Endodermal cell (in vitro differentiated cells): Measurements from ENCODE around the gene PPP2R1A. TPM values are rescaled to one million over a fixed set of nuclear protein-coding genes. Genes with fewer than 3 reads are reported as not detected.

ENCODE experiments used
- DNase-seq: peaks from one replicate; pipeline ENCODE4 v3.0.0-alpha.2; 2017
- H3K27ac ChIP-seq: 2 replicates; pipeline ENCODE4 v1.5.1; 2013; ENCODE audit warnings: mild to moderate bottlenecking, low read depth, low read length, moderate library complexity
- H3K27me3 ChIP-seq: 2 replicates; pipeline ENCODE4 v1.6.1; 2013; ENCODE audit warnings: mild to moderate bottlenecking, low read length, moderate library complexity; ENCODE audit not compliant: insufficient read depth, control insufficient read depth, poor library complexity, severe bottlenecking
- H3K36me3 ChIP-seq: 2 replicates; pipeline ENCODE4 v1.7.0; 2013; ENCODE audit warnings: mild to moderate bottlenecking, low read length, moderate library complexity; ENCODE audit not compliant: control insufficient read depth, insufficient read depth
- H3K4me1 ChIP-seq: one replicate; pipeline ENCODE4 v1.7.0; 2013; ENCODE audit warnings: low read length; ENCODE audit not compliant: control insufficient read depth, insufficient read depth
- H3K4me3 ChIP-seq: 2 replicates; pipeline ENCODE4 v1.5.1; 2013; ENCODE audit warnings: mild to moderate bottlenecking, low read length, moderate library complexity
- H3K9ac ChIP-seq: 2 replicates; pipeline ENCODE4 v1.6.1; 2013; ENCODE audit warnings: mild to moderate bottlenecking, low read length, moderate library complexity; ENCODE audit not compliant: poor library complexity, severe bottlenecking; ENCODE audit errors: extremely low read depth
- H3K9me3 ChIP-seq: 2 replicates; pipeline ENCODE4 v1.6.1; 2013; ENCODE audit warnings: mild to moderate bottlenecking, low read length, moderate library complexity; ENCODE audit not compliant: control insufficient read depth
- H3K27ac Mint-ChIP-seq: 2 replicates; pipeline ENCODE4 v1.8.0; 2020; ENCODE audit warnings: mixed read lengths
- H3K27me3 Mint-ChIP-seq: 2 replicates; pipeline ENCODE4 v1.8.0; 2021; ENCODE audit warnings: mild to moderate bottlenecking, mixed read lengths; ENCODE audit not compliant: insufficient read depth
- H3K36me3 Mint-ChIP-seq: 2 replicates; pipeline ENCODE4 v1.8.0; 2020; ENCODE audit warnings: low read depth, mixed read lengths
- H3K4me1 Mint-ChIP-seq: 2 replicates; pipeline ENCODE4 v1.8.0; 2020; ENCODE audit warnings: mixed read lengths
- H3K4me3 Mint-ChIP-seq: 2 replicates; pipeline ENCODE4 v1.8.0; 2020; ENCODE audit warnings: mild to moderate bottlenecking, moderate library complexity, mixed read lengths
- H3K9me3 Mint-ChIP-seq: 2 replicates; pipeline ENCODE4 v1.8.0; 2020; ENCODE audit warnings: mild to moderate bottlenecking, mixed read lengths
- CTCF ChIP-seq: fragments of 200-600 bp; sonication (generic); conservative IDR thresholded peaks from 2 replicates; pipeline ENCODE4 v1.5.0; 2021; ENCODE audit warnings: antibody characterized with exemption, mild to moderate bottlenecking
- WGBS, 2 experiments: methylation state at CpG; one replicate each; pipeline versions ENCODE4 v1.1.5 to v1.1.7; 2013; ENCODE audit warnings: missing lambda C conversion rate in 2 of 2, mixed read lengths in 1 of 2; ENCODE audit not compliant: insufficient coverage in 1 of 2, insufficient read length in 1 of 2; 5-methylcytosine and 5-hydroxymethylcytosine counted together
- total RNA-seq, 2 donors: library from RNA; stranded (reverse); fragmentation: NEBNext Ultra II Directional in 1 of 2; extraction: Animal tissue kit (Norgen Biotek cat#: 25700) in 1 of 2; gene quantifications; 2 replicates in 1 of 2; 3 replicates in 1 of 2; pipeline ENCODE4 v1.2.1, GENCODE V29; 2021

PPP2R1A gene
- total RNA-seq, 2 donors from 2014 or later: 345 to 348 TPM

- TF ChIP-seq CTCF: no peak
- H3K9ac ChIP-seq: no peak overlapping the region
- Mint-ChIP-seq H3K36me3 (peaks cover 80% of the 10 kb centered on the region), H3K4me3 (no peak overlapping the region), H3K4me1 (no peaks in the 10 kb centered on the region), H3K27ac (peak overlapping the region; percentile 37), H3K27me3 (no peaks in the 10 kb centered on the region), H3K9me3 (no peaks in the 10 kb centered on the region)
- no peak overlapping the region for H3K4me3 ChIP-seq
- no peak overlapping the region for H3K27ac ChIP-seq
- WGBS, 2 experiments: 95 to 100% methylated on average over 5 to 11 of the region's 11 CpGs
- no peaks in the 10 kb centered on the region for H3K27me3 ChIP-seq
- H3K4me1 ChIP-seq: no peaks in the 10 kb centered on the region
- DNase-seq: no peak
- no peaks in the 10 kb centered on the region for H3K9me3 ChIP-seq
- peaks cover 85% of the 10 kb centered on the region for H3K36me3 ChIP-seq
These were observed 22.2 kb downstream of the PPP2R1A start for GRCh38 chr19:52211926-52212571.

DNA sequence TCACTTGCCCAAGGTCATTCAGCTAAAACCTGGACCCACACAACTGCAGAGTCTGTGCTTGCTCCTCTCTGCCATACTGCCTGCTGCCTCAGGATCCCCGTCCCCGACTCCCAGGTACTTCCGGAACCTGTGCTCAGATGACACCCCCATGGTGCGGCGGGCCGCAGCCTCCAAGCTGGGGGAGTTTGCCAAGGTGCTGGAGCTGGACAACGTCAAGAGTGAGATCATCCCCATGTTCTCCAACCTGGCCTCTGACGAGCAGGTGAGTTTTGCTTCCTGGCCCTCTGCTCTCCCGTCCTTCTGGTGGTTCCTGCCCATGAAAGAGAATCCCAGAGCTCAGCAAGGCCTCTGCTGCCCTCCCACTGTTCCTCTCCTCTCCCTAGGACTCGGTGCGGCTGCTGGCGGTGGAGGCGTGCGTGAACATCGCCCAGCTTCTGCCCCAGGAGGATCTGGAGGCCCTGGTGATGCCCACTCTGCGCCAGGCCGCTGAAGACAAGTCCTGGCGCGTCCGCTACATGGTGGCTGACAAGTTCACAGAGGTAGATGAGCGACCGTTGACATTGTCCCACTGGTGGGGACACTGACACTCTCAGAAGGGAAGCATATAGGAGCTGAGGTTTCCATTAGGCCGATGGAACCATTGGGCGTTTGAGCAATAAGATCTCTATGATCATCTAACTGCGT, 22.9 kb downstream of the PPP2R1A start:
- no peak overlapping the region for H3K4me3 Mint-ChIP-seq
- WGBS, 2 experiments: 96 to 97% methylated on average over 14 to 25 of the region's 25 CpGs
- no peaks in the 10 kb centered on the region for H3K4me1 Mint-ChIP-seq
- no peak for TF ChIP-seq CTCF
- DNase-seq: no peak
- H3K27ac ChIP-seq: no peak overlapping the region
- no peak overlapping the region for H3K4me3 ChIP-seq
- no peaks in the 10 kb centered on the region for H3K9me3 Mint-ChIP-seq
- H3K27me3 Mint-ChIP-seq: no peaks in the 10 kb centered on the region
- no peak overlapping the region for H3K9ac ChIP-seq
- H3K36me3 ChIP-seq: peaks cover 85% of the 10 kb centered on the region
- peak overlapping the region; percentile 67 for H3K27ac Mint-ChIP-seq
- no peaks in the 10 kb centered on the region for H3K9me3 ChIP-seq
- H3K27me3 ChIP-seq: no peaks in the 10 kb centered on the region
- H3K4me1 ChIP-seq: no peaks in the 10 kb centered on the region
- H3K36me3 Mint-ChIP-seq: peaks cover 81% of the 10 kb centered on the region

GRCh38 chr19:52214241-52214640, 24.4 kb downstream of the PPP2R1A start:
- no peaks in the 10 kb centered on the region for H3K27me3 Mint-ChIP-seq
- no peaks in the 10 kb centered on the region for H3K9me3 Mint-ChIP-seq
- no peak for TF ChIP-seq CTCF
- Histone ChIP-seq H3K27me3 (no peaks in the 10 kb centered on the region), H3K4me3 (no peak overlapping the region), H3K9ac (no peak overlapping the region), H3K4me1 (no peaks in the 10 kb centered on the region), H3K36me3 (peaks cover 92% of the 10 kb centered on the region), H3K27ac (no peak overlapping the region), H3K9me3 (no peaks in the 10 kb centered on the region)
- 93 to 100% methylated on average over 5 of the region's 5 CpGs for WGBS, 2 experiments
- no peak overlapping the region for H3K27ac Mint-ChIP-seq
- H3K4me1 Mint-ChIP-seq: no peaks in the 10 kb centered on the region
- DNase-seq: no peak
- H3K36me3 Mint-ChIP-seq: peaks cover 84% of the 10 kb centered on the region
- H3K4me3 Mint-ChIP-seq: no peak overlapping the region
